Measurements from ENCODE around the gene ELMO1. TPM values are rescaled to one million over a fixed set of nuclear protein-coding genes. Genes with fewer than 3 reads are reported as not detected.

Gene ELMO1
- total and polyA plus RNA-seq, 4 donors = 10.1 to 183 (median 34.4) TPM

GRCh38 chr7:37475646-37476045 is 27.0 kb upstream of the ELMO1 start:
- Histone ChIP-seq H3K4me3 (no peak overlapping the region), H3K4me1 (ENCODE audit: control insufficient read depth in 5 of 5, insufficient read depth in 5 of 5, low read length in 5 of 5) (peaks cover 0 to 5% (median 4%) of the 10 kb centered on the region in 5 donors), H3K9me3 (ENCODE audit: control insufficient read depth in 4 of 4, insufficient read depth in 3 of 4, low read length in 3 of 4) (no peaks in the 10 kb centered on the region), H3K9ac (ENCODE audit: insufficient read depth in 1 of 2, low read length in 2 of 2) (no peak overlapping the region), H3K36me3 (ENCODE audit: control insufficient read depth in 4 of 4, insufficient read depth in 4 of 4, low read length in 4 of 4) (no peaks in the 10 kb centered on the region), H3K27ac (ENCODE audit: low read depth in 1 of 2, low read length in 1 of 2) (no peak overlapping the region), H3K27me3 (ENCODE audit: control insufficient read depth in 3 of 3, insufficient read depth in 3 of 3, low read length in 2 of 3) (no peaks in the 10 kb centered on the region)
- TF ChIP-seq, protein P1, sequence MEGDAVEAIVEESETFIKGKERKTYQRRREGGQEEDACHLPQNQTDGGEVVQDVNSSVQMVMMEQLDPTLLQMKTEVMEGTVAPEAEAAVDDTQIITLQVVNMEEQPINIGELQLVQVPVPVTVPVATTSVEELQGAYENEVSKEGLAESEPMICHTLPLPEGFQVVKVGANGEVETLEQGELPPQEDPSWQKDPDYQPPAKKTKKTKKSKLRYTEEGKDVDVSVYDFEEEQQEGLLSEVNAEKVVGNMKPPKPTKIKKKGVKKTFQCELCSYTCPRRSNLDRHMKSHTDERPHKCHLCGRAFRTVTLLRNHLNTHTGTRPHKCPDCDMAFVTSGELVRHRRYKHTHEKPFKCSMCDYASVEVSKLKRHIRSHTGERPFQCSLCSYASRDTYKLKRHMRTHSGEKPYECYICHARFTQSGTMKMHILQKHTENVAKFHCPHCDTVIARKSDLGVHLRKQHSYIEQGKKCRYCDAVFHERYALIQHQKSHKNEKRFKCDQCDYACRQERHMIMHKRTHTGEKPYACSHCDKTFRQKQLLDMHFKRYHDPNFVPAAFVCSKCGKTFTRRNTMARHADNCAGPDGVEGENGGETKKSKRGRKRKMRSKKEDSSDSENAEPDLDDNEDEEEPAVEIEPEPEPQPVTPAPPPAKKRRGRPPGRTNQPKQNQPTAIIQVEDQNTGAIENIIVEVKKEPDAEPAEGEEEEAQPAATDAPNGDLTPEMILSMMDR (IDR thresholded peaks at IDR 0.05; ENCODE audit: control extremely low read depth, extremely low read depth) = no peak
- ATAC-seq (ENCODE audit: insufficient read depth, low FRiP score) = no peak
- no peak for DNase-seq
- 84 to 91% methylated on average over 4 of the region's 4 CpGs for WGBS, 2 donors

DNA sequence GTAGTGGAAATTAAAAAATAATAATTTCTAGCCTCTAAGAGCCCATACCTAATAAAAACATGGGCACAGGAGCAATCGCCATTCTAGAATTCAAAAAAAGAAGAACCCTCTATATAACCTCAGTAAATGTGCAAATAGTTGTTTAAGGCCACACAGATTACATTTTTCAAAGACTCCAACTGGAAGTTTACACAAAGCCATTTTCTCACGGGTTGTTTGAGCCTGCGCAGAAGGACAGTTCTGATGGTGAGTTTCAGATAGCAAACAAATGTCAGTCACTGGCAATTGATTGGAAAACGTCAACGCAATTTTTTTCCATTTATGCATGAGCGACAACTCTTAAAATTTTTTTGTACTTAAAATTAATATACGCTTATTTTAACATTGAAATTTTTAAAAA is 23.0 kb upstream of the ELMO1 start:
- no peaks in the 10 kb centered on the region for H3K36me3 ChIP-seq (ENCODE audit: control insufficient read depth in 4 of 4, insufficient read depth in 4 of 4, low read length in 4 of 4)
- H3K4me3 ChIP-seq = no peak overlapping the region
- no peak overlapping the region for H3K9ac ChIP-seq (ENCODE audit: insufficient read depth in 1 of 2, low read length in 2 of 2)
- H3K27ac ChIP-seq (ENCODE audit: low read depth in 1 of 2, low read length in 1 of 2) = no peak overlapping the region
- peaks cover 0 to 4% (median 0%) of the 10 kb centered on the region in 5 donors for H3K4me1 ChIP-seq (ENCODE audit: control insufficient read depth in 5 of 5, insufficient read depth in 5 of 5, low read length in 5 of 5)
- no peaks in the 10 kb centered on the region for H3K27me3 ChIP-seq (ENCODE audit: control insufficient read depth in 3 of 3, insufficient read depth in 3 of 3, low read length in 2 of 3)
- no peak for ATAC-seq (ENCODE audit: insufficient read depth, low FRiP score)
- peaks cover 0 to 4% (median 0%) of the 10 kb centered on the region in 4 donors for H3K9me3 ChIP-seq (ENCODE audit: control insufficient read depth in 4 of 4, insufficient read depth in 3 of 4, low read length in 3 of 4)
- TF ChIP-seq, protein P1 (IDR thresholded peaks at IDR 0.05; ENCODE audit: control extremely low read depth, extremely low read depth) = no peak
- 77 to 89% methylated on average over 7 of the region's 7 CpGs for WGBS, 2 donors
- DNase-seq = peak in 1 of 3 donors; percentile 27

GRCh38 chr7:37467002-37467401 is 18.3 kb upstream of the ELMO1 start:
- H3K36me3 ChIP-seq (ENCODE audit: control insufficient read depth in 4 of 4, insufficient read depth in 4 of 4, low read length in 4 of 4) = no peaks in the 10 kb centered on the region
- TF ChIP-seq, protein P1 (IDR thresholded peaks at IDR 0.05; ENCODE audit: control extremely low read depth, extremely low read depth) = no peak
- no peak overlapping the region for H3K27ac ChIP-seq (ENCODE audit: low read depth in 1 of 2, low read length in 1 of 2)
- H3K27me3 ChIP-seq (ENCODE audit: control insufficient read depth in 3 of 3, insufficient read depth in 3 of 3, low read length in 2 of 3) = no peaks in the 10 kb centered on the region
- no peak overlapping the region for H3K4me3 ChIP-seq
- no peak overlapping the region for H3K9ac ChIP-seq (ENCODE audit: insufficient read depth in 1 of 2, low read length in 2 of 2)
- DNase-seq = no peak
- peaks cover 0 to 4% (median 0%) of the 10 kb centered on the region in 4 donors for H3K9me3 ChIP-seq (ENCODE audit: control insufficient read depth in 4 of 4, insufficient read depth in 3 of 4, low read length in 3 of 4)
- peaks cover 0 to 4% (median 0%) of the 10 kb centered on the region in 5 donors for H3K4me1 ChIP-seq (ENCODE audit: control insufficient read depth in 5 of 5, insufficient read depth in 5 of 5, low read length in 5 of 5)
- WGBS, 2 donors = 80 to 91% methylated on average over 3 of the region's 3 CpGs
- no peak for ATAC-seq (ENCODE audit: insufficient read depth, low FRiP score)

GRCh38 chr7:37462138-37462537 is 13.5 kb upstream of the ELMO1 start:
- WGBS, 2 donors = 61 to 74% methylated on average over 1 of the region's 1 CpG
- Histone ChIP-seq H3K9ac (ENCODE audit: insufficient read depth in 1 of 2, low read length in 2 of 2) (no peak overlapping the region), H3K9me3 (ENCODE audit: control insufficient read depth in 4 of 4, insufficient read depth in 3 of 4, low read length in 3 of 4) (no peaks in the 10 kb centered on the region), H3K27ac (ENCODE audit: low read depth in 1 of 2, low read length in 1 of 2) (no peak overlapping the region), H3K27me3 (ENCODE audit: control insufficient read depth in 3 of 3, insufficient read depth in 3 of 3, low read length in 2 of 3) (no peaks in the 10 kb centered on the region), H3K36me3 (ENCODE audit: control insufficient read depth in 4 of 4, insufficient read depth in 4 of 4, low read length in 4 of 4) (no peaks in the 10 kb centered on the region), H3K4me1 (ENCODE audit: control insufficient read depth in 5 of 5, insufficient read depth in 5 of 5, low read length in 5 of 5) (peaks cover 0 to 6% (median 0%) of the 10 kb centered on the region in 5 donors), H3K4me3 (no peak overlapping the region)
- ATAC-seq (ENCODE audit: insufficient read depth, low FRiP score) = no peak
- DNase-seq = no peak
- TF ChIP-seq, protein P1 (IDR thresholded peaks at IDR 0.05; ENCODE audit: control extremely low read depth, extremely low read depth) = no peak

All from lung (tissue), 12 donors.